Neural progenitor cell (in vitro differentiated cells): Measurements from ENCODE around the gene IQGAP3. TPM values are rescaled to one million over a fixed set of nuclear protein-coding genes. Genes with fewer than 3 reads are reported as not detected.

Source experiments
- DNase-seq: peaks from one replicate; pipeline ENCODE4 v3.0.0-alpha.2; 2016; ENCODE audit warnings: low spot score
- H2AFZ ChIP-seq: fragments of 200-600 bp; sonication (generic); replicated peaks from 2 replicates; pipeline ENCODE4 v1.6.1; 2016; ENCODE audit warnings: antibody characterized with exemption
- H3F3A ChIP-seq: fragments of 200-600 bp; sonication (generic); 2 replicates; pipeline ENCODE4 v1.6.1; 2016; ENCODE audit warnings: antibody characterized with exemption, low read depth
- H3K27ac ChIP-seq: fragments of 200-600 bp; sonication (generic); 2 replicates; pipeline ENCODE4 v1.5.1; 2016; ENCODE audit warnings: mild to moderate bottlenecking
- H3K27me3 ChIP-seq: fragments of 200-600 bp; sonication (generic); 2 replicates; pipeline ENCODE4 v1.6.1; 2016; ENCODE audit warnings: mild to moderate bottlenecking, moderate library complexity
- H3K36me3 ChIP-seq: fragments of 200-600 bp; sonication (generic); 2 replicates; pipeline ENCODE4 v1.5.1; 2016
- H3K4me1 ChIP-seq: fragments of 200-600 bp; sonication (generic); 2 replicates; pipeline ENCODE4 v1.6.1; 2016; ENCODE audit warnings: mixed run types
- H3K4me2 ChIP-seq: fragments of 200-600 bp; sonication (generic); 2 replicates; pipeline ENCODE4 v1.6.1; 2016
- H3K4me3 ChIP-seq: fragments of 200-600 bp; sonication (generic); 2 replicates; pipeline ENCODE4 v1.5.1; 2016
- H3K79me2 ChIP-seq: fragments of 200-600 bp; sonication (generic); 2 replicates; pipeline ENCODE4 v1.6.1; 2016; ENCODE audit warnings: low read depth
- H3K9ac ChIP-seq: fragments of 200-600 bp; sonication (generic); 2 replicates; pipeline ENCODE4 v1.6.1; 2016
- H3K9me3 ChIP-seq: fragments of 200-600 bp; sonication (generic); 2 replicates; pipeline ENCODE4 v1.5.1; 2016; ENCODE audit warnings: low read depth
- H4K20me1 ChIP-seq: fragments of 200-600 bp; sonication (generic); 2 replicates; pipeline ENCODE4 v1.6.1; 2016; ENCODE audit warnings: low read depth
- H3K27ac Mint-ChIP-seq: 3 replicates; pipeline ENCODE4 v1.8.0; 2021; ENCODE audit warnings: mixed read lengths
- H3K27me3 Mint-ChIP-seq: 2 replicates; pipeline ENCODE4 v1.8.0; 2022; ENCODE audit warnings: low read depth, mild to moderate bottlenecking, inconsistent platforms, moderate library complexity, mixed read lengths; ENCODE audit not compliant: insufficient read depth
- H3K36me3 Mint-ChIP-seq: 3 replicates; pipeline ENCODE4 v1.8.0; 2021; ENCODE audit warnings: mixed read lengths
- H3K4me1 Mint-ChIP-seq: 3 replicates; pipeline ENCODE4 v1.8.0; 2021; ENCODE audit warnings: mixed read lengths
- H3K4me3 Mint-ChIP-seq: 3 replicates; pipeline ENCODE4 v1.8.0; 2021; ENCODE audit warnings: mild to moderate bottlenecking, moderate library complexity, mixed read lengths
- H3K9me3 Mint-ChIP-seq: 3 replicates; pipeline ENCODE4 v1.8.0; 2020; ENCODE audit warnings: mixed read lengths
- CTCF ChIP-seq: fragments of 200-600 bp; sonication (generic); IDR thresholded peaks from 2 replicates; pipeline ENCODE4 v1.5.1; 2017; ENCODE audit warnings: antibody characterized with exemption, mild to moderate bottlenecking
- EZH2 ChIP-seq: fragments of 200-600 bp; sonication (generic); IDR thresholded peaks from 2 replicates; pipeline ENCODE4 v1.6.1; 2017; ENCODE audit warnings: antibody characterized with exemption, mild to moderate bottlenecking, moderate library complexity
- EZH2phosphoT487 ChIP-seq: fragments of 200-600 bp; sonication (generic); IDR thresholded peaks from 2 replicates; pipeline ENCODE4 v1.6.1; 2017; ENCODE audit warnings: antibody characterized with exemption
- total RNA-seq: library from RNA; depleted of rRNA; stranded (reverse); fragments of >200 nt; gene quantifications from 2 replicates; pipeline ENCODE4 v1.2.3, GENCODE V29; 2015; ENCODE audit warnings: low replicate concordance

Gene IQGAP3
- total RNA-seq, 1 donor from 2014 or later = 31.5 TPM

DNA sequence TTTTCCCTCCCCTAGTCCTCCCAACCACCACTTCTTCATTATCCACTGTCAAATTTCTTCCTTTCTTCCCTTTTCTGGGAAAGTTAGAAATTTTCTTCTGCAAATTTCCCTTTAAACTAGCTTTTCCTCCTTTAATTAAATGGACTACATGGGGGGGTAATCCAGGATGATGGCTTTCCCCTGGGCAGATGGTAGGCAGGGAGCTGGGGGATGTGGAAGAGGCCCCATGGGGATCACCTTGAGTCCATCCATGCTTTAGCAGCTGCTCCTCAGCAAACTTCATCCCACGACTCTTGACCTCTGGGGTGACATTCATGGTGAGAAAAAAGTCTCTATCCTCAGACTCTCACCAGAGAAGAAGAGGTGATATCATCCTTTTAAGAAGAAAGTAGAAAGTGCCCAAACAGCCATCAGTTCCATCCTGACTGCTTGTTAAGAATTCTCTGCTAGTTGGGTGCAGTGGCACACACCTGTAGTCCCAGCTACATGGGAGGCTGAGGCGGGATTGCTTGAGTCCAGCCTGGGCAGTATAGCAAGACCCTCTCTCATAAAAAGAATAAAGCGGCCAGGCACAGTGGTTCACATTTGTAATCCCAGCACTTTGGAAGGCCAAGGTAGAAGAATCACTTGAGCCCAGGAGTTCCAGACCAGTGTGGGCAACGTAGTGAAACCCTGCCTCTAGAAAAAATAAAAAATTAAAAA lies 26.5 kb upstream of the IQGAP3 start:
- peaks cover 31% of the 10 kb centered on the region for H3F3A ChIP-seq
- Mint-ChIP-seq H3K36me3 (peaks cover 13% of the 10 kb centered on the region), H3K27ac (no peak overlapping the region), H3K4me1 (peaks cover 36% of the 10 kb centered on the region), H3K27me3 (peaks cover 5% of the 10 kb centered on the region), H3K9me3 (no peaks in the 10 kb centered on the region), H3K4me3 (no peak overlapping the region)
- H3K27ac ChIP-seq = no peak overlapping the region
- H2AFZ ChIP-seq = no peak overlapping the region
- H3K4me3 ChIP-seq = no peak overlapping the region
- H3K36me3 ChIP-seq = no peaks in the 10 kb centered on the region
- no peak overlapping the region for H3K4me2 ChIP-seq
- H3K4me1 ChIP-seq = peaks cover 6% of the 10 kb centered on the region
- H3K9me3 ChIP-seq = no peaks in the 10 kb centered on the region
- no peak overlapping the region for H3K9ac ChIP-seq
- H3K79me2 ChIP-seq = peaks cover 26% of the 10 kb centered on the region
- no peaks in the 10 kb centered on the region for H4K20me1 ChIP-seq
- no peaks in the 10 kb centered on the region for H3K27me3 ChIP-seq
- DNase-seq = no peak
- TF ChIP-seq EZH2 (no peak), CTCF (no peak), EZH2phosphoT487 (no peak)

- H3K4me1 ChIP-seq = peaks cover 6% of the 10 kb centered on the region
- H3K4me2 ChIP-seq = no peak overlapping the region
- H3K4me3 ChIP-seq = no peak overlapping the region
- no peak overlapping the region for H3K4me3 Mint-ChIP-seq
- no peaks in the 10 kb centered on the region for H4K20me1 ChIP-seq
- H3K79me2 ChIP-seq = peaks cover 26% of the 10 kb centered on the region
- H3K9me3 ChIP-seq = no peaks in the 10 kb centered on the region
- peaks cover 37% of the 10 kb centered on the region for H3K4me1 Mint-ChIP-seq
- H3K27me3 ChIP-seq = no peaks in the 10 kb centered on the region
- no peaks in the 10 kb centered on the region for H3K36me3 ChIP-seq
- H3F3A ChIP-seq = peaks cover 37% of the 10 kb centered on the region
- no peaks in the 10 kb centered on the region for H3K9me3 Mint-ChIP-seq
- no peak overlapping the region for H3K9ac ChIP-seq
- no peak for DNase-seq
- H3K27ac Mint-ChIP-seq = no peak overlapping the region
- H3K36me3 Mint-ChIP-seq = peaks cover 13% of the 10 kb centered on the region
- H3K27me3 Mint-ChIP-seq = peaks cover 5% of the 10 kb centered on the region
- H2AFZ ChIP-seq = no peak overlapping the region
- no peak overlapping the region for H3K27ac ChIP-seq
- TF ChIP-seq CTCF = no peak
- no peak for TF ChIP-seq EZH2
- no peak for TF ChIP-seq EZH2phosphoT487
Measured at GRCh38 chr1:156598125-156598524, 25.8 kb upstream of the IQGAP3 start.

DNA sequence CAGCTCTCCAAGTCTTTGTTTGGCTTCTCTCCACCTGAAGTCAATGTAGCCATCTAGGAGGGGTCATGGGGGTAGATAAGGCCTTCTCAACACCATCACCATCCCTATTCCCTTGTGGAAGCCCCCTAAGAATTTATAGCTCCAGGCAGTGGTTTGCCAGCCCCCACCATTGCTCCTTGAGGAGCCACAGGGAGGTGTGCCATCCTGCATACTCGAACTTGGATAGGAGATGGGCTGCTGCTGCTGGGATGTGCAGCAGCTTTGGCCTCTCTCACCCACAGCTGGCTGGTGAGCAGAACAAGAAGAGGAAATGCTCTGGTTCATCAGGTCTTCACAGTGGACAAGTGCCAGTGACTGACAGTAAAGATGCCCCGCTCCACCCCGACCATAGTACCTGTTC lies 24.1 kb upstream of the IQGAP3 start:
- TF ChIP-seq EZH2phosphoT487 = no peak
- TF ChIP-seq CTCF = no peak
- TF ChIP-seq EZH2 = no peak
- H3F3A ChIP-seq = peaks cover 36% of the 10 kb centered on the region
- no peak overlapping the region for H3K4me3 Mint-ChIP-seq
- peaks cover 13% of the 10 kb centered on the region for H3K36me3 Mint-ChIP-seq
- H3K27ac Mint-ChIP-seq = no peak overlapping the region
- H3K4me2 ChIP-seq = no peak overlapping the region
- H3K4me3 ChIP-seq = no peak overlapping the region
- no peaks in the 10 kb centered on the region for H3K9me3 ChIP-seq
- H2AFZ ChIP-seq = no peak overlapping the region
- no peaks in the 10 kb centered on the region for H3K27me3 ChIP-seq
- H3K27ac ChIP-seq = no peak overlapping the region
- peaks cover 2% of the 10 kb centered on the region for H3K27me3 Mint-ChIP-seq
- DNase-seq = no peak
- peaks cover 11% of the 10 kb centered on the region for H3K4me1 ChIP-seq
- no peaks in the 10 kb centered on the region for H3K36me3 ChIP-seq
- no peaks in the 10 kb centered on the region for H3K9me3 Mint-ChIP-seq
- H4K20me1 ChIP-seq = no peaks in the 10 kb centered on the region
- H3K4me1 Mint-ChIP-seq = peaks cover 31% of the 10 kb centered on the region
- peaks cover 32% of the 10 kb centered on the region for H3K79me2 ChIP-seq
- no peak overlapping the region for H3K9ac ChIP-seq
